ENCODE results near the gene NXT1.
A peak's percentile ranks its signal among the peaks of the same experiment; 100 is the strongest.

GRCh38 chr20:23357767-23358562 is 7.4 kb downstream of the NXT1 start:
- TF ChIP-seq POLR2A (IDR thresholded peaks at IDR 0.05; ENCODE audit: low read depth, low read length) (peak; percentile 63; the same call in 1 of the 2 replicates), POLR2AphosphoS5 (IDR thresholded peaks at IDR 0.05; ENCODE audit: low read depth, low read length) (peak; percentile 67; the same call in 1 of the 2 replicates)

All from GM12892 (cell line).